Hindlimb muscle (tissue), 1 donor: ENCODE measurements around the gene LTBP4. TPM values are rescaled to one million over a fixed set of nuclear protein-coding genes. Genes with fewer than 3 reads are reported as not detected.
A peak's percentile ranks its signal among the peaks of the same experiment; 100 is the strongest.

Experiments used
- DNase-seq: peaks from one replicate; pipeline ENCODE4 v3.0.0-alpha.2; 2013
- polyA plus RNA-seq: library from polyadenylated mRNA; unstranded; fragments of 120-200 nt; gene quantifications from one replicate; pipeline ENCODE4 v1.2.1, GENCODE V29; 2013; ENCODE audit not compliant: insufficient read length

LTBP4 gene
- polyA plus RNA-seq, 1 donor = 297 TPM

- no peak for DNase-seq
These were observed 3.8 kb upstream of the LTBP4 start for GRCh38 chr19:40597329-40597838.

DNA sequence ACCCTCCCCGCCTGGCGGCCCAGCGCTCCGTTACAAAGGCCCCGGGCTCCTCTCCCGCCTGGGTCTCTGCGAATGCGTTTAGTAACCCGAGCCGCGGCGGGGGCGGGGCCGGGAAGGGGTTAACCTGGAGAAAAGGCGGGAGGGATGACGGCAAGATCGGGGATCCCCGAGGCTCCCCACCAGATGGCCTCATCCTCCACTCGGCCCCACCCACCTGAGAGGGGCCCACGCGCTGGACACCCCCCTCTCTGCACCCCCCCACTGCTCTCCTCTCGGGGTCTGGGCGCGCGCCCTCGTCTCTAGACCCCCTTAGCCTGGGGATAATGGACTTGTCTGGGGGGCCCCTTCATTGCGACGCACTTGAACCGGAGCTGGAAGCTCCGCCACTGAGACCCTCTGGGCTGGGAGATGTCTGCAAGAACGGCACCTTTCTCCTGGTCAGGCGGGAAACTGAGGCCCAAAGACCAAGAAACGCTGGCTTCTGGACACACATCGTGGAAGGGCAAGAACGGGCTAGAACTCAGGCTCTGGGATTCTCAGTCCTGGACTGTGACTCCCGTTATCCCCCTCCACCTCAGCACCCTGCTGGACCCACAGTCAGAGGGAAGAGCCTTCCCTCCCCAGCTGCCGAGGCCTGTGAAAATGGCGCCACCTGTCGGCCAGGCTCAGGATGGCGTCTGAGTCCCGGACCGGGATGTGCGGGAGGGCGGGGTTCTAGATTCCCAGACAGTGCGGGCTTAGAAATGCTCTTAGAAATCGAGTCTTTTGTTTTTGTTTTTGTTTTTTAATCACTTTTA, 2.9 kb upstream of the LTBP4 start:
- DNase-seq = peak; percentile 95

GRCh38 chr19:40598918-40599307, 2.3 kb upstream of the LTBP4 start:
- DNase-seq = no peak

DNA sequence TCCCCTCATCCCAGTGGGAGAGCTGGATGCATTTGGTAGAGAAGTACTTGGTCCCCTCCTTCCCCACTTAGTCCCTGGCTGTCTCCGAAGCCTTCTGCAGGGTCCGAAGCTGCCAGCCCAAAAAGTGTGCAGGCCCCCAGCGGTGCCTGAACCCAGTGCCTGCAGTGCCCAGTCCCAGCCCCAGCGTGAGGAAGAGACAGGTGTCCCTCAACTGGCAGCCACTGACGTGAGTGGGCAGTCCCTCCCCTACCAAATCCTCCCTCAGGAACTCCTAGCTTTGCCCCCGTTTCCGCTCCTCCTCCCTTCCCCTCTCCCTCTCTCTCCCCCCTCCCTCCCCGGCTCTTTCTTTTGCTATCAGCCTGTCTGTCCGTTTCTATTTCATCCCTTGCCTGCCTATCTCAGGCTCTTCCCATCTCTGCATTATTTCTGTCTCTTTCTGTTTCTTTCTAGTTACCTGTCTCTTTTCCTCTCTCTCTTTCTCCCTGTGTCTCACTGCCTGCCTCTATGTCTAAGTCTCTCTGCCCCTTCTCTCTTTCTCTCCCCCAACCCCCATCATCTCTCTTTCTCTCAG, 1.8 kb upstream of the LTBP4 start:
- DNase-seq = no peak

DNA sequence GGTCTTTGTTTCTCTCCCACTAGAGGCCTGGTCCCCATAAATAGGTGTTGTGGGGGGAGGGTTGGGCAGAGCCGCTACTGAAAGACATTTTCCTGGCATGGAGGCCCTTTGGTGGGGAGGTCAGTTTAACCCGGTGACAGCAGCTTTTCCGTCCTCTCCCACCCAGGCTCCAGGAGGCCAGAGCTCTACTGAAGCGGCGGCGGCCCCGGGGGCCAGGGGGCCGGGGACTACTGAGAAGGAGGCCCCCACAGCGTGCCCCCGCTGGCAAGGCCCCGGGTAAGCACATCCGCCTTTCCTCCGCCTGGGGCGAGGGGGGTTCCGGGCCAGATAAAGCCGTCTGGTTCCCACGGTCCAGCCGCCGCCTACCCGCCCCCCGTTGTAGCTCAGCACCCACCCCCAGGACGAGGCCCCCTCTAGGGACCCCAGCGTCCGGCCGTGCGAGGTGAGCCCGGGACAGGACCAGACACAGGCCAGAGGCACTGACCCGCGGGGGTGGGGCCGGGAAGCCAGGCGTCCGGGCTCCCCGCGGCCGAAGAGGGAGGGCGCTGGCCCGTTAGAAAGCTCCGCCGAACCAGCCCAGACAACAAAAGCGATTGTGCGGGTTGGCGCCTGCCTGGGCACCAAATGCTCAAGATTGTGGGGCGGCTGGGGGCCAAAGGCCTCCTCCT, 1.1 kb upstream of the LTBP4 start:
- no peak for DNase-seq

DNA sequence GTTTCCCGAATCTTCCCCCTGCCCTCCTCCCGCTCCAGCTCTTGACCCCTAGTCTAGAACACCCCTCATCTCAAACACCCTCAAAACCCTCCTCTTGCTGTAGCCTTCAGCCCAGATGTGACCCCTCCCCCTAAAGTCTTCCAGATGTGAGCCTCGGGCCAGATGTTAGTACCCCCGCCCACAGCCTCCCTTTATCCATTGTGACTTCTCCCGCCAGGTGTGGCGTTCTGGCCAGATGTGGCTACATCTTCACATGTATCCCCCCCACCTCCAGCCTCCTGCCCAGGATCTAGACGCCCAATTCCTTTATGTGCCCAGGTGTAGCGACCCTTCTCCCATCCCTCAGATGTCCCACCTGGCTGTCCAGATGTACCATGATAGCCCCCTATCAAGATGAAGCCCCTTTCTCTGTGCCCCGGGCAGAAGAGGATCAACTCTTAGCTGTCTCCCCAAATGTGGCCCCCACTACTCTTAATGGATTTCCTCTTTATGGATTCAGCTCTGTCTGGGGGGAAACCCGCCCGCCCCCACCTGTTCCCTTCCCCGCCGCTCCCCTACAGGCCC, 517 bp upstream of the LTBP4 start:
- no peak for DNase-seq

DNA sequence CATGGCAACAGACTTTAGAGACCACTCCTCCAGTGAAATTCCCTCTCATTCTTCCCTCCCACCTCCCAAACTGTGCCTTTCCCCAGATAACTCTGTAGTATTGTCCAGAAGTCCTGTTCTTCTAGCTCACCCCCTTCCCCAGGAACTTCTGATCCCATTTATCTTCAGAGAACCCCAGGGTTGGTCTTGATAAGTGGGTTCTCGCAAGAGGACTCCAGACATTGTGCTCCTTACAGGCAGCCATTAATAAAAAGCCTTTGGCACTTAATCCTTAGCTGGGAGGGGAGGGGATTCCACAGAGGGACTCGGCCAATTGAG, 1.9 kb downstream of the LTBP4 start:
- no peak for DNase-seq

- peak; percentile 96 for DNase-seq
These were observed 2.4 kb downstream of the LTBP4 start for GRCh38 chr19:40603389-40604170.

DNA sequence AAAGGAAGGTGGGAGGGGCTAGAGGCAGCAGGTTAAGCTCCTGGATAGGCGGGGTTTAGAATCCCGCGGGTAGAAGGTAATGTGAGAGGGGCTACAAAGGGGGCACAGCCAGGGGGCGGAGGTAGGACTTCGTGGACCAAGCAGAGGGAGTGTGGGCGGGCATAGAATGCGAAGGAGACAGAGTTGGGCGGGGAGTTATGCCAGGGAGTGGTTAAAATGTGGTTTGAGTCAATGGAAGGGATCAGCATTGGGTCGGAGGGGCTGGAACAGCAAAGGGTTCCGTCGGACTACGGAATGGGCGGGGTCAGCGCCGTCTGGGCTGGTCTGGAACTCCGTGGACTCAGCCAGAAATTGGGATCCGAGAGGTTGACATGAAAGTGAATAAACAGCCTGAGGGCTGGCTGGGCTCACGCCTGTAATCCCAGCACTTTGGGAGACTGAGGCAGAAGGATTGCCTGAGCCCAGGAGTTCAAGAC, 3.0 kb downstream of the LTBP4 start:
- no peak for DNase-seq

GRCh38 chr19:40604647-40605215, 3.6 kb downstream of the LTBP4 start:
- DNase-seq = no peak

DNA sequence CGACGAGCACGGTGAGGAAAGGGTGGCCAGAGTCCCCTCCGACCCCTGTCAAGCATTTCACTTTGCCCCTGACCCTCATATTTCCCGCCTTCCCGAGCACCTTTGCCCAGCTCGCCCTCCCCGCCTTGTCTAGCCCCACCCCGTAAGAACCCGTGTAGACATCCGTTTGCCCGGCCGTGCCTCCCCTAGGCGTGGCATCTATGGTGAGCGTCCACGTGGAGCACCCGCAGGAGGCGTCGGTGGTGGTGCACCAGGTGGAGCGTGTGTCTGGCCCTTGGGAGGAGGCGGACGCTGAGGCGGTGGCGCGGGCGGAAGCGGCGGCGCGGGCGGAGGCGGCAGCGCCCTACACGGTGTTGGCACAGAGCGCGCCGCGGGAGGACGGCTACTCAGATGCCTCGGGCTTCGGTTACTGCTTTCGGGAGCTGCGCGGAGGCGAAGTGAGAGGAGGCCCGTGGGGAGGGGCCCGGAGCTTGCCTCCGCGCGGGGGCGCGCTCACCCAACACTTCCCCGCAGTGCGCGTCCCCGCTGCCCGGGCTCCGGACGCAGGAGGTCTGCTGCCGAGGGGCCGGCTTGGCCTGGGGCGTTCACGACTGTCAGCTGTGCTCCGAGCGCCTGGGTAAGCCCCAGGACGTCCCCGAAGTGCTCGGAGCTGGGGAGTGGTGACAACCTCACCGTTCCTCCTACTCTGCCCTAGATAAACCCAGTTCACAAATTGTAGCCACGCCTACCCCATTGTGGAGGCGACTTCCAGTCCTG, 4.2 kb downstream of the LTBP4 start:
- DNase-seq = no peak

DNA sequence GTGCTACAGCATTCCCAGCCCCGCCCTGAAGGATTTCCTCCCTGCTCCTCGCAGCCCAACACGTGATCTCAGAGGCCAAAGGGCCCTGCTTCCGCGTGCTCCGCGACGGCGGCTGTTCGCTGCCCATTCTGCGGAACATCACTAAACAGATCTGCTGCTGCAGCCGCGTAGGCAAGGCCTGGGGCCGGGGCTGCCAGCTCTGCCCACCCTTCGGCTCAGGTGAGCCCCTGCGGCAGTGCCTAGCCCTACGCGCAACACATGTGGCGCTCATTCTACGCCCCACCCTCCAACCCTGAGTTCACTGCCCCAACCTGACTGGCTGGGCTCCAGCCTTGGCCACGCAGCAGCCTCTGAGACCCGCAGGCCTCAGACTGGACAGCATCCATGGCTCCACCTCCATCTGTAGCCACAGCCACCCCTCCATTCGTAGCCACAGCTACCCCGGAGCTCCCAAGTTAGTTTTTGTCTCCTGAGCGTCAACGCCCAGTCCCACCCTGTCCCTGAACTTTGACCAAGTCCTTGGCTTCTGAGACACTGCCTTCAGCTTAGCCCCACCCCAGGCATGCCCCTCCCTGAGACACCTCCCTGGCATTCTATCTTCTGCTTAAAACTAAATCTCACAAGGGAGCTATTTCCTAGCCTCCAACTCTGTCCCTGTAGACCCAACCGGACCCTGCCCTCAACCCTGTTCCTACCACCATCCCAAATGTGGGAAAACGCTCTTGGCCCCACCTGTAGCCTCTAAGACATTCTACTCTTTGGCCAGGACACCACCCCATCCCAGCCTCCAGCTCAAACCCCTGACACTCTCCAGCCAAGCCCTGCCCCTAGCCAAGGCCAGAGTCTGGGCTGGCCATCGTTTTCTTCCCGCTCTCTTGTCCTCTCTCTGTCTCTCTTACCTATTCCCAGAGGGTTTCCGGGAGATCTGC, 6.4 kb downstream of the LTBP4 start:
- no peak for DNase-seq

GRCh38 chr19:40608240-40608621, 7.1 kb downstream of the LTBP4 start:
- no peak for DNase-seq

DNA sequence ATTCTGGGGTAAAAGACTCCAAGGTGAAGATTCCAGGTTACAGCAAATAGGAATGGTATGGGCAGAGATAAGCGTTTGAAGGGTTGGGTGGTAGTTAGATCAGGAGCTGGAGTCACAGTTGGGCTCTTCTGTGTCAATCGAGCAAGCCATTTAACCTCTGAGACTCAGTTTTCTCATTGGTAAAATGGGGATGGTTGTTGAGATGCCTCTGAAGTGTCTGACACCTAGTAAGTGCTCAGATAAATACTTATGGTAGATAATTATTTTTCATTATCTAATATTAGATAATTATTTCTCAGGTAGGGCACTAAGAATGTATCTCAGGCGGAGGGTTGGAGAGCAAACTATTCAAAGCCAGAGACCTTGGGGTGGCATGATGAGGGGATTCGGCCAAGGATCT, 7.8 kb downstream of the LTBP4 start:
- no peak for DNase-seq

DNA sequence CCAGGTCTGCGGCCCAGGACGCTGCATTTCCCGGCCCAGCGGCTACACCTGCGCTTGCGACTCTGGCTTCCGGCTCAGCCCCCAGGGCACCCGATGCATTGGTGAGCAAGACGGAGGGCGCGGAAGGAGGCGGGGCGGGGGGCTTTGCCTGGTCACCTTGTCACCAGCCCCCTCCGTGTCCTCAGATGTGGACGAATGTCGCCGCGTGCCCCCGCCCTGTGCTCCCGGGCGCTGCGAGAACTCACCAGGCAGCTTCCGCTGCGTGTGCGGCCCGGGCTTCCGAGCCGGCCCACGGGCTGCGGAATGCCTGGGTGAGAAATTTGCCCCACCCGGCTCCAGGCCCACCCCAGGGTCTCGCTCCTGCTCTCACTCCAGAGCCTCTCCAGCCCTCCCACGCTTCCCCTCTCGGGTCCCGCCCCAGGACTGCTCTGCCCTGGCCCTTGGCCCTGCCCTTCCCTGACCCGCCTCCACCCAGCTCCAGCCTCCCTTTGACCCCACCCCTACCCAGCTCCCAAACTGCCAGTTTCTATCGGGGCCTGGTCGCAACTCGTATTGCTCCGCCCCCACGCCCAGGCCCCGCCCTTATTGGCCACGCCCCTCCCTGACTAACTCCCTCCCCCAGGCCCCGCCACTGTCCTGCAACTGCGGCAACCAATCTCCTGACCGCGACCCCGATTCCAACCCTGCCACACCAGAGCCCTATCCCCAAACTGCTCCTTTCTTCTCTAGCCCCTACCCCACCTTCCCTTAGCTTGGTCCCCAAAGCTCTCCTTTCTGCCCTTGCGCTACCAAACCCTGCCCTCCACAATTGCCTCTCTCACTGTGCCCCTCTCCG, 8.6 kb downstream of the LTBP4 start:
- DNase-seq = no peak

GRCh38 chr19:40610396-40611064, 9.4 kb downstream of the LTBP4 start:
- DNase-seq = no peak

DNA sequence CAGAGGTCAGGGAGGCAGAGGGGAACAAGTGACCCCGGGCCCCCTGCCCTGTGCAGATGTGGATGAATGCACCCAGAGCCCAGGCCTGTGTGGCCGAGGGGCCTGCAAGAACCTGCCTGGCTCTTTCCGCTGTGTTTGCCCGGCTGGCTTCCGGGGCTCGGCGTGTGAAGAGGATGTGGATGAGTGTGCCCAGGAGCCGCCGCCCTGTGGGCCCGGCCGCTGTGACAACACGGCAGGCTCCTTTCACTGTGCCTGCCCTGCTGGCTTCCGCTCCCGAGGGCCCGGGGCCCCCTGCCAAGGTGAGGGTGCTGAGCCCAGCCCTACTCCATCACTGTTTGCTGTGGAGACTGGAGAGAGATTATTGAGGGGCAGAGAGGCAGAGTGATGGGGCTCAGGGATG, 9.9 kb downstream of the LTBP4 start:
- no peak for DNase-seq

DNA sequence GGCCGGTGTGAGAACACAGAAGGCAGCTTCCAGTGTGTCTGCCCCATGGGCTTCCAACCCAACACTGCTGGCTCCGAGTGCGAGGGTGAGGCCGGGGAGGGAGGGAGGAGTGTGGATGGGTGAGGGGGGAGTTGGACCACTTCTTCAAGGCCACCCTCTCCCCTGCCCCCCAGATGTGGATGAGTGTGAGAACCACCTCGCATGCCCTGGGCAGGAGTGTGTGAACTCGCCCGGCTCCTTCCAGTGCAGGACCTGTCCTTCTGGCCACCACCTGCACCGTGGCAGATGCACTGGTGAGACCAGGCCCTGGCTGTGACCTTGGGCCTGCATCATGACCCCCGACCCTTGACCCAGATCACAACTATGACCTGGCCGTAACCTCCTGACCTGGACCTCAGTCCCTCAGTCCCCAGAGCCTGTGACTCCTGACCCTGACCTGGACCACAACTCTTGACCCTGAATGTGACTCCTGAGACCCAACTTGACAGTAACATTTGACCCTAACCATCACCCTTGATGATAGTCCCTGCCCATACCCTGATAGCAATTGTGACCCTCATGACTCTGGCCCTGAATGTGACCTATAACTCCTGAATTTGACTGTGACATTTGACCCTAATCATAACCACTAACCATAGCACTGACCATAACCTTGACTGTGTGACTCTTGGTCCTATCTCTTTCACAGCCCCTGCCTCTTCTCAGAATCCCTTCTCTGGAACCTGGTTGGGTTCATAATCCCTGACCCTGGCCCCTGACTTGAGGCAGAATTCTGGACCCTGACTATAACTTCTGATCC, 10.9 kb downstream of the LTBP4 start:
- DNase-seq = no peak
